Uterus (tissue), 2 donors: ENCODE results near the gene CPM.

Source experiments
- CTCF ChIP-seq, 4 experiments: fragments of 200-600 bp in 2 of 4; fragments of 450-650 bp in 2 of 4; sonication (generic) in 2 of 4; IDR thresholded peaks; one replicate each; pipeline ENCODE4 v1.5.1; 2016 to 2019; ENCODE audit warnings: antibody characterized with exemption in 4 of 4, mild to moderate bottlenecking in 2 of 4, moderate library complexity in 1 of 4
- POLR2A ChIP-seq, 2 donors: fragments of 450-650 bp; IDR thresholded peaks; one replicate each; pipeline ENCODE4 v1.6.1; 2016; ENCODE audit warnings: antibody characterized with exemption in 2 of 2, mild to moderate bottlenecking in 1 of 2, moderate library complexity in 1 of 2

DNA sequence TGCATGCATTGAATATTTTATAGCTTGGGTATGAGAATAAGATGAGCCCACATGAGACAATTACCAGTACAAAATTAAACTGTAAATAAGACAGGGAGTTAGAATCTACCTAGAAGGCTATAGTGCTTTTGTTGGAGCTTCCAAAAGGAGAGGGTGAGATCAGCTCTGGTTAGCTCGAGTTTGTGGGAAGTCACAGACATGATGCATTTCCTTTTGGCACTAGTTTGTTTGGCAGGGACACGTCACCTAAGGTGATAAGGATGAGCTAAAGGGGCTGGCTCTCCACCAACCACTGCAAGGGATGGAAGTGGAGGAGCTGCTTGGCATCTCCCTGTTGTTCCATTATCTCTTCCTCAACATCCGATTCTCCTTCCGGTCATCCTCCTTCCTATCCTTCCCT, 48.5 kb upstream of the CPM start:
- TF ChIP-seq CTCF (IDR thresholded peaks at IDR 0.05), result no peak
- TF ChIP-seq POLR2A (IDR thresholded peaks at IDR 0.05), result no peak
